Heart left ventricle (tissue), 16 donors: ENCODE data around the gene KCNMA1. TPM values are rescaled to one million over a fixed set of nuclear protein-coding genes. Genes with fewer than 3 reads are reported as not detected.

Source experiments
- ATAC-seq, 4 donors: fragments of 200-7000 bp; cut with Tn5 transposase; one replicate each; pipeline ENCODE4 v1.9.1; 2020 to 2022; ENCODE audit warnings: moderate library complexity in 4 of 4, mild to moderate bottlenecking in 3 of 4, moderate number of reproducible peaks in 1 of 4
- DNase-seq, 5 donors: peaks; one replicate each; pipeline ENCODE4 v3.0.0-alpha.2; 2020
- H3K27ac ChIP-seq, 12 donors: fragments of 200-600 bp; sonication (generic) in 4 of 12; one replicate each; pipeline versions ENCODE4 v1.5.0 to v1.8.0; 2016 to 2022; ENCODE audit warnings: mild to moderate bottlenecking in 2 of 12
- H3K27me3 ChIP-seq, 9 donors: fragments of 200-600 bp; sonication (generic) in 2 of 9; one replicate each; pipeline versions ENCODE4 v1.5.1 to v1.8.0; 2016 to 2022; ENCODE audit warnings: mild to moderate bottlenecking in 3 of 9
- H3K36me3 ChIP-seq, 9 donors: fragments of 200-600 bp; sonication (generic) in 2 of 9; one replicate each; pipeline versions ENCODE4 v1.5.0 to v1.8.0; 2018 to 2022; ENCODE audit warnings: mild to moderate bottlenecking in 2 of 9
- H3K4me1 ChIP-seq, 12 donors: fragments of 200-600 bp; sonication (generic) in 4 of 12; one replicate each; pipeline versions ENCODE4 v1.5.0 to v1.8.0; 2016 to 2022; ENCODE audit warnings: mild to moderate bottlenecking in 3 of 12
- H3K4me3 ChIP-seq, 12 donors: fragments of 200-600 bp; sonication (generic) in 4 of 12; one replicate each; pipeline versions ENCODE4 v1.5.0 to v1.8.0; 2017 to 2022; ENCODE audit warnings: mild to moderate bottlenecking in 9 of 12, moderate library complexity in 4 of 12
- H3K9me3 ChIP-seq, 12 donors: fragments of 200-600 bp; sonication (generic) in 4 of 12; one replicate each; pipeline versions ENCODE4 v1.5.0 to v1.8.0; 2016 to 2022; ENCODE audit warnings: mild to moderate bottlenecking in 1 of 12
- POLR2A ChIP-seq, 2 donors: fragments of 450-650 bp; IDR thresholded peaks; one replicate each; pipeline ENCODE4 v1.6.1; 2017; ENCODE audit warnings: antibody characterized with exemption in 2 of 2, mild to moderate bottlenecking in 2 of 2, moderate library complexity in 2 of 2
- WGBS, 4 donors: extraction: QIAGEN DNeasy Blood & Tissue Kit in 2 of 4; methylation state at CpG; one replicate each; pipeline versions ENCODE4 v1.1.5 to v1.1.7; 2013 to 2018; 5-methylcytosine and 5-hydroxymethylcytosine counted together
- intact Hi-C, 10 donors: fragments of 100-400 bp; cut with DNase I; formaldehyde crosslinking; loops; one replicate each; pipeline versions ENCODE4 v1.11.1 to v1.14.2; 2022
- polyA plus RNA-seq, 2 donors: library from polyadenylated mRNA; stranded (reverse); fragments of 200-250 nt; gene quantifications; one replicate each; pipeline ENCODE4 v1.2.3, GENCODE V29; 2013
- total RNA-seq, 9 donors: library from RNA; depleted of rRNA in 2 of 9; stranded (reverse); fragments of >200 nt in 2 of 9; fragmentation: NEBNext Ultra II Directional in 3 of 9; extraction: Animal tissue kit (Norgen Biotek cat#: 25700) in 3 of 9; gene quantifications; one replicate each; pipeline versions ENCODE4 v1.1.0 to v1.2.4, GENCODE V29; 2016 to 2023
- TF ChIP-seq, protein P1 (sequence below), 12 donors: fragments of 200-600 bp; sonication (generic) in 4 of 12; IDR thresholded peaks; one replicate each; pipeline versions ENCODE4 v1.5.0 to v1.8.0; 2018 to 2022; ENCODE audit warnings: antibody characterized with exemption in 12 of 12, mild to moderate bottlenecking in 5 of 12
- donor health status: ischemic (EF 13 %, LVEDD 7.1; RV severe dilation, severe dysfunction).
- donor health status: healthy with polysubstance abuse.
- donor health status: DM: no; HTN: yes; CAD: no.
- donor health status: DM: no; HTN: no; CAD: no.
- donor health status: ischemic (EF 25% LVEDD 6.9; RV normal size, moderate dysfunction).
- donor health status: ischemic (EF 25% LVEDD 5.7; RV mildly dilated, moderate dysfunction).
- donor health status: healthy.
- donor health status: DM: yes; HTN: yes; CAD: no.
- donor health status: ischemic (EF 35%, LVEDD 5.7; RV mildly dilated, moderate dysfunction).
- donor health status: nonischemic (EF 11% LVEDD 7.7; RV severe dilation, severe dysfunction).
- donor health status: DM: yes; HTN: yes; CAD: no.
- donor health status: PGD.
- donor health status: ischemic (EF 29% LVEDD 5.4; RV normal size, mild dysfunction).
- donor health status: nonischemic (EF 23%, LVEDD 6.1; RV moderate dilation, normal function).

KCNMA1 gene
- total and polyA plus RNA-seq, 11 donors, result 0.39 to 8.7 (median 1.7) TPM

DNA sequence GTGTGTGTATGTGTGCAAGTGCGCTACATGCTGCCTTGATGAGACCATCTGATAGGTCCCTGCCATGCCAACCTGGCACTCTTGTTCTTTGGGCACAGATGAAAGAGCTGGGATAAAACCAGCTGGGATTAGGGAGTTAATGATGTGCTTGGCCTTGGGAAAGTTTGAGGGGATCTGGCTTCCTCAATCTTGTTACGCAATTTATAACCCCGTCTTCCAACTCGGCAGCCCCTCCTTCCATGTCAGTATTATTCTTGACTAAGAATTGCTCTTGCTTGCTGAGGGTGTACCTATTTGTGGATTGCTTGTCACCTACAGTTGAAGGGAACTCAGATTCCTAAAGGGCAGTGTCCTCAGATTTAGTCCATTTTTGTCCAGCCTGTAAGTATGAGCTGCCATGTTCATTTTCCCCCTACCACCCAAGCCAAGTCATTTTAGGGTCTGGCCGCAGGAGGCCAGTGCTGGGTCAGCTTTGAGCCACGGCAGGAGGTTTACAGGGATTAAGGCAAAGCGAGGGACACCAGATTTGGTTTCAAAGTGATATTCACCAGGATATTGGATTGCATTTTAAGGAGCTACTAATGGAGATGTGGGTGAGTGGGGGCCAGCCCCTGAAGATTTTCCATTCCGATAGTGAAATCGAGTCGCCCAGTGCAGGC lies 34.1 kb upstream of the KCNMA1 start:
- Histone ChIP-seq H3K27me3 (peaks cover 0 to 32% (median 0%) of the 10 kb centered on the region in 9 donors), H3K27ac (no peak overlapping the region), H3K4me3 (no peak overlapping the region), H3K4me1 (no peaks in the 10 kb centered on the region), H3K9me3 (no peaks in the 10 kb centered on the region), H3K36me3 (no peaks in the 10 kb centered on the region)
- ATAC-seq (no peak), DNase-seq (no peak)
- 79 to 93% (median 85%) methylated on average over 10 of the region's 10 CpGs for WGBS, 4 donors
- no peak for TF ChIP-seq POLR2A (IDR thresholded peaks at IDR 0.05)
- TF ChIP-seq, protein P1, sequence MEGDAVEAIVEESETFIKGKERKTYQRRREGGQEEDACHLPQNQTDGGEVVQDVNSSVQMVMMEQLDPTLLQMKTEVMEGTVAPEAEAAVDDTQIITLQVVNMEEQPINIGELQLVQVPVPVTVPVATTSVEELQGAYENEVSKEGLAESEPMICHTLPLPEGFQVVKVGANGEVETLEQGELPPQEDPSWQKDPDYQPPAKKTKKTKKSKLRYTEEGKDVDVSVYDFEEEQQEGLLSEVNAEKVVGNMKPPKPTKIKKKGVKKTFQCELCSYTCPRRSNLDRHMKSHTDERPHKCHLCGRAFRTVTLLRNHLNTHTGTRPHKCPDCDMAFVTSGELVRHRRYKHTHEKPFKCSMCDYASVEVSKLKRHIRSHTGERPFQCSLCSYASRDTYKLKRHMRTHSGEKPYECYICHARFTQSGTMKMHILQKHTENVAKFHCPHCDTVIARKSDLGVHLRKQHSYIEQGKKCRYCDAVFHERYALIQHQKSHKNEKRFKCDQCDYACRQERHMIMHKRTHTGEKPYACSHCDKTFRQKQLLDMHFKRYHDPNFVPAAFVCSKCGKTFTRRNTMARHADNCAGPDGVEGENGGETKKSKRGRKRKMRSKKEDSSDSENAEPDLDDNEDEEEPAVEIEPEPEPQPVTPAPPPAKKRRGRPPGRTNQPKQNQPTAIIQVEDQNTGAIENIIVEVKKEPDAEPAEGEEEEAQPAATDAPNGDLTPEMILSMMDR (IDR thresholded peaks at IDR 0.05), result no peak
- intact Hi-C loops, result no loop called here

DNA sequence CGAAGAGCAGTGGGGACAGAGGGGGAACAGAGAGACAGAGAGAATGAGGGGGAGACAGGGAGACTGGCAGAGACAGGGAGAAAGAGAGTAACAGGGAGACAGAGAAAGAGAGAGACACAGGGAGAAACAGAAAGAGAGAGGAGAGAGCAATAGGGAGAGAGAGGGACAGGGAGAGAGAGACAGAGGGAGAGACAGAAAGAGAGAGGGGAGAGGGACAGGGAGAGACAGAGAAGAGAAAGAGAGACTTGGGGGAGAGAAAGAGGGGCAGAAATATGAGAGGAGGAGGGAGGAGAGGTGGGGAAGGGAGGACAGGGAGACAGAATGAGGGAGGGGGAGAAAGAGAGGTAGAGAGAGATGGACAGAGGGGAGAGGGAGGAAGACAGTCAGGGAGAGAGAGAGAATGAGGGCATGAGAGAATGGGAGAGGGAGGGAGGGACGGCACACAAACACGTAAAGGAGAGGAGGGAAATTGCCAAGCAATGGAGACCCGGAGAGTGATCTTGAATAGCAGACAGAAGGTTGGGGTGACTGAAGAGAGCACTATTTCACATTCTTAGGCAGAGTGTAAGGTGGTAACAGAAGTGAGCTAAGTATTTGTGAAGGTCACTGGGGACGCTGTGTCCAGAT lies 33.3 kb upstream of the KCNMA1 start:
- ATAC-seq, result no peak
- TF ChIP-seq, protein P1 (IDR thresholded peaks at IDR 0.05), result no peak
- TF ChIP-seq POLR2A (IDR thresholded peaks at IDR 0.05), result no peak
- H3K4me3 ChIP-seq, result no peak overlapping the region
- no peaks in the 10 kb centered on the region for H3K4me1 ChIP-seq
- WGBS, 4 donors, result 45 to 48% (median 47%) methylated on average over 5 of the region's 5 CpGs
- intact Hi-C loops, result no loop called here
- no peaks in the 10 kb centered on the region for H3K9me3 ChIP-seq
- no peak for DNase-seq
- H3K27ac ChIP-seq, result no peak overlapping the region
- H3K27me3 ChIP-seq, result peaks cover 0 to 33% (median 0%) of the 10 kb centered on the region in 9 donors
- H3K36me3 ChIP-seq, result no peaks in the 10 kb centered on the region

DNA sequence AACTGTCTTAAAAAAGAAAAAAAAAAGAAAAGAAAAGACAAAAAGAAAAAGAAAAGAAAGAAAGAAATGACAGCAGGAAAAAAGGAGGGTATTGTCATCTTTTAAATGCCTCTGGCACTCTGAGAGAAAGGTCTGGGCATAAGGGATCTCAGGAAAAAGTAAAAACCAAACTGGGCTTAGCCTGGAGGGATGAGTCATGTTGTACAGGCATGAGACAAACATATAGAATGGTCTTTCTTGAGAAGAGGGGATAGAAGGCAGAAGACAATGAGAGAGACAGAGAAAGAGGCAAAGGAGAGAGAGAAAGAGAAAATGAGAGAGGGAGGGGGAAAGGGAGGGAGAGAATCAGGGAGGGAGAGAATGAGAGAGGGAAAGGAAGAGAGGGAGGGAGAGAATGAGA lies 32.3 kb upstream of the KCNMA1 start:
- H3K4me1 ChIP-seq, result no peaks in the 10 kb centered on the region
- DNase-seq (no peak), ATAC-seq (no peak)
- TF ChIP-seq POLR2A (IDR thresholded peaks at IDR 0.05), result no peak
- TF ChIP-seq, protein P1 (IDR thresholded peaks at IDR 0.05), result no peak
- no peaks in the 10 kb centered on the region for H3K9me3 ChIP-seq
- H3K4me3 ChIP-seq, result no peak overlapping the region
- no peaks in the 10 kb centered on the region for H3K36me3 ChIP-seq
- no peak overlapping the region for H3K27ac ChIP-seq
- H3K27me3 ChIP-seq, result peaks cover 0 to 43% (median 0%) of the 10 kb centered on the region in 9 donors
- intact Hi-C loops, result no loop called here

DNA sequence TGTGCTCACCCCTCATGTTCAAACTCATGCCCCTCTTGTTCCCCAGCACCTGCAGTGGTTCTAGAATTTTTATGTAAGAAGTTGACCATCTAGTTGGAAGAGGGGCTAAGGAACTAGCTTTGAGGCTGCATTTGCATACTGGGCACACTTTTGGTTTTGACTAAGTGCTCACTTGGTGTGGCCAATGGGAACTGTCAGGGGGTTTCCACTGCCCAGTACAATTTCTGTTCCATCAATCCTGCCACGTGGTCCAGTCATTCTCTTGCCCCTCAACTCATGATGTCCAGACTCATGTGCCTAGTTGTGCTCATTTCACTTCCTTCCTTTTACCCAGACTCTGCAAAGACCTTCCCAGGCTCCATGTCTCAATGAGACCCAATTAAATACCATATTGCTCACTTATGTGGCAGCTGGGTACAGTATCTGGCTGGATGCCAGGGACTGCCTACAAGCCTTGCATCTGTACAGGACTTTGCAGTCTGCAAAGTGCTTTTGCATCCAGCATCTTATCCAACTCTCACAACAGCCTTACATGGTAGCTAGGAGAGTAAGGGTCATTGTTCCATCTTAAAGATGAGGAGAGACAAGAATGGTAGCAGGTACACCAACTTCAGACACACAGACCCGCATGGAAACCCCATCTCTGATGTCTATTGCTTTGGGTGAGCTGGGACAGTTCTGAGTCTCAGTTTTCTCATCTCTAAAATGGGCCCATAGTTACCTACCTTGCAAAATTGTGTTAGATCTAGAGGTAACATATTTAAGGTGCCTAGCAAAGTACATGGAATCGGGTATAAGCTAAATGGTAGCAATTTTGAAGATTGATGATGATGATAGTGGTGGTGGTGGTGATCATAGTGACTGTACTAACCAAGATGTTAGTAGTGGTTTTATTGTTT lies 30.1 kb upstream of the KCNMA1 start:
- Histone ChIP-seq H3K36me3 (no peaks in the 10 kb centered on the region), H3K9me3 (no peaks in the 10 kb centered on the region), H3K4me3 (no peak overlapping the region), H3K27me3 (peaks cover 0 to 49% (median 0%) of the 10 kb centered on the region in 9 donors), H3K27ac (no peak overlapping the region), H3K4me1 (no peaks in the 10 kb centered on the region)
- DNase-seq (no peak), ATAC-seq (no peak)
- 71 to 78% (median 74%) methylated on average over 3 of the region's 3 CpGs for WGBS, 4 donors
- intact Hi-C loops, result no loop called here
- no peak for TF ChIP-seq POLR2A (IDR thresholded peaks at IDR 0.05)
- TF ChIP-seq, protein P1 (IDR thresholded peaks at IDR 0.05), result no peak
